Stomach (tissue), 4 donors: ENCODE measurements around the gene TNFRSF11A.

Experiments
- EP300 ChIP-seq: sonication (generic); formaldehyde crosslinking; IDR thresholded peaks from one replicate; pipeline ENCODE4 v1.6.1; 2017; ENCODE audit warnings: antibody characterized with exemption
- POLR2A ChIP-seq, 4 donors: fragments of 450-650 bp; IDR thresholded peaks; one replicate each; pipeline ENCODE4 v1.6.1; 2016; ENCODE audit warnings: antibody characterized with exemption in 4 of 4, control low read depth in 2 of 4, mild to moderate bottlenecking in 1 of 4, moderate library complexity in 1 of 4
- POLR2AphosphoS5 ChIP-seq, 3 donors: sonication (generic); formaldehyde crosslinking; IDR thresholded peaks; one replicate each; pipeline ENCODE4 v1.6.1; 2016; ENCODE audit warnings: antibody characterized with exemption in 3 of 3
- TF ChIP-seq, protein P1 (sequence below), 7 experiments: fragments of 450-650 bp in 4 of 7; fragments of 200-600 bp in 3 of 7; sonication (generic) in 3 of 7; IDR thresholded peaks; one replicate each; pipeline ENCODE4 v1.5.1; 2016 to 2019; ENCODE audit warnings: antibody characterized with exemption in 7 of 7, control low read depth in 2 of 7, mild to moderate bottlenecking in 1 of 7

GRCh38 chr18:62284637-62285036 is 40.5 kb upstream of the TNFRSF11A start:
- TF ChIP-seq POLR2A (IDR thresholded peaks at IDR 0.05) = no peak
- TF ChIP-seq, protein P1, sequence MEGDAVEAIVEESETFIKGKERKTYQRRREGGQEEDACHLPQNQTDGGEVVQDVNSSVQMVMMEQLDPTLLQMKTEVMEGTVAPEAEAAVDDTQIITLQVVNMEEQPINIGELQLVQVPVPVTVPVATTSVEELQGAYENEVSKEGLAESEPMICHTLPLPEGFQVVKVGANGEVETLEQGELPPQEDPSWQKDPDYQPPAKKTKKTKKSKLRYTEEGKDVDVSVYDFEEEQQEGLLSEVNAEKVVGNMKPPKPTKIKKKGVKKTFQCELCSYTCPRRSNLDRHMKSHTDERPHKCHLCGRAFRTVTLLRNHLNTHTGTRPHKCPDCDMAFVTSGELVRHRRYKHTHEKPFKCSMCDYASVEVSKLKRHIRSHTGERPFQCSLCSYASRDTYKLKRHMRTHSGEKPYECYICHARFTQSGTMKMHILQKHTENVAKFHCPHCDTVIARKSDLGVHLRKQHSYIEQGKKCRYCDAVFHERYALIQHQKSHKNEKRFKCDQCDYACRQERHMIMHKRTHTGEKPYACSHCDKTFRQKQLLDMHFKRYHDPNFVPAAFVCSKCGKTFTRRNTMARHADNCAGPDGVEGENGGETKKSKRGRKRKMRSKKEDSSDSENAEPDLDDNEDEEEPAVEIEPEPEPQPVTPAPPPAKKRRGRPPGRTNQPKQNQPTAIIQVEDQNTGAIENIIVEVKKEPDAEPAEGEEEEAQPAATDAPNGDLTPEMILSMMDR (IDR thresholded peaks at IDR 0.05) = no peak
- no peak for TF ChIP-seq EP300
- TF ChIP-seq POLR2AphosphoS5 (IDR thresholded peaks at IDR 0.05) = no peak
